HEK293T (cell line): Measurements from ENCODE around the gene KRTAP10-9.

Experiments
- BHLHE40 ChIP-seq: fragments of 450-650 bp; IDR thresholded peaks from 2 replicates; pipeline ENCODE4 v1.6.1; 2016; ENCODE audit warnings: mild to moderate bottlenecking, moderate library complexity, borderline replicate concordance
- NFRKB ChIP-seq: fragments of 450-650 bp; IDR thresholded peaks from 2 replicates; pipeline ENCODE4 v1.6.1; 2016; ENCODE audit warnings: mild to moderate bottlenecking, moderate library complexity
- SP1 ChIP-seq: fragments of 450-650 bp; IDR thresholded peaks from 2 replicates; pipeline ENCODE4 v1.6.1; 2017
- SUZ12 ChIP-seq: fragments of 450-650 bp; IDR thresholded peaks from 2 replicates; pipeline ENCODE4 v1.6.1; 2016; ENCODE audit warnings: mild to moderate bottlenecking
- TARDBP ChIP-seq: fragments of 450-650 bp; IDR thresholded peaks from 2 replicates; pipeline ENCODE4 v1.6.1; 2016
- ZNF384 ChIP-seq: fragments of 450-650 bp; IDR thresholded peaks from 2 replicates; pipeline ENCODE4 v1.6.1; 2016

GRCh38 chr21:44583800-44584147 is 43.1 kb upstream of the KRTAP10-9 start:
- TF ChIP-seq SP1 (no peak), NFRKB (no peak), TARDBP (no peak), ZNF384 (no peak), BHLHE40 (no peak), SUZ12 (no peak)
